Cardiac muscle cell (in vitro differentiated cells and primary cell): Measurements from ENCODE around the gene DRC3. TPM values are rescaled to one million over a fixed set of nuclear protein-coding genes. Genes with fewer than 3 reads are reported as not detected.
"Not testable (repeated sequence)": the region's sequence is repeated elsewhere in the genome, so short reads cannot be mapped to it uniquely, and the experiment has no call there.

Experiments used
- DNase-seq, 2 donors: peaks; one replicate each; pipeline versions ENCODE4 v3.0.0 to v3.0.0-alpha.2; 2010 to 2017; ENCODE audit warnings: low read depth in 1 of 2, low spot score in 1 of 2
- H3K27ac ChIP-seq: fragments of 200-600 bp; sonication (generic); 2 replicates; pipeline ENCODE4 v1.5.1; 2016
- H3K27me3 ChIP-seq: fragments of 200-600 bp; sonication (generic); 2 replicates; pipeline ENCODE4 v1.6.0; 2016; ENCODE audit warnings: control low read depth
- H3K36me3 ChIP-seq: fragments of 200-600 bp; sonication (generic); 2 replicates; pipeline ENCODE4 v1.5.1; 2016; ENCODE audit warnings: control low read depth
- H3K4me1 ChIP-seq: fragments of 200-600 bp; sonication (generic); 2 replicates; pipeline ENCODE4 v1.8.1; 2017; ENCODE audit warnings: low read depth, mild to moderate bottlenecking, mixed run types
- H3K4me3 ChIP-seq: fragments of 200-600 bp; sonication (generic); 2 replicates; pipeline ENCODE4 v1.5.1; 2016; ENCODE audit warnings: mild to moderate bottlenecking
- H3K9me3 ChIP-seq: fragments of 200-600 bp; sonication (generic); 2 replicates; pipeline ENCODE4 v1.5.1; 2017; ENCODE audit warnings: low read depth, mild to moderate bottlenecking, control low read depth
- polyA plus RNA-seq: library from polyadenylated mRNA; unstranded; fragments of >200 nt; fragmentation: Nextera tagmentation; extraction: Ambion mirVana; gene quantifications from 2 replicates; pipeline ENCODE4 v1.2.1, GENCODE V29; 2016
- total RNA-seq: library from RNA; depleted of rRNA; stranded (reverse); fragments of >200 nt; gene quantifications from 2 replicates; pipeline ENCODE4 v1.2.3, GENCODE V29; 2016
- TF ChIP-seq, protein P1 (sequence below): IDR thresholded peaks from 2 replicates; pipeline ENCODE4 v1.5.1; 2012; ENCODE audit warnings: low read depth, mild to moderate bottlenecking, low read length

Gene DRC3
- total and polyA plus RNA-seq, 2 experiments from 2014 or later, result 0.21 to 4.1 TPM

- TF ChIP-seq, protein P1, sequence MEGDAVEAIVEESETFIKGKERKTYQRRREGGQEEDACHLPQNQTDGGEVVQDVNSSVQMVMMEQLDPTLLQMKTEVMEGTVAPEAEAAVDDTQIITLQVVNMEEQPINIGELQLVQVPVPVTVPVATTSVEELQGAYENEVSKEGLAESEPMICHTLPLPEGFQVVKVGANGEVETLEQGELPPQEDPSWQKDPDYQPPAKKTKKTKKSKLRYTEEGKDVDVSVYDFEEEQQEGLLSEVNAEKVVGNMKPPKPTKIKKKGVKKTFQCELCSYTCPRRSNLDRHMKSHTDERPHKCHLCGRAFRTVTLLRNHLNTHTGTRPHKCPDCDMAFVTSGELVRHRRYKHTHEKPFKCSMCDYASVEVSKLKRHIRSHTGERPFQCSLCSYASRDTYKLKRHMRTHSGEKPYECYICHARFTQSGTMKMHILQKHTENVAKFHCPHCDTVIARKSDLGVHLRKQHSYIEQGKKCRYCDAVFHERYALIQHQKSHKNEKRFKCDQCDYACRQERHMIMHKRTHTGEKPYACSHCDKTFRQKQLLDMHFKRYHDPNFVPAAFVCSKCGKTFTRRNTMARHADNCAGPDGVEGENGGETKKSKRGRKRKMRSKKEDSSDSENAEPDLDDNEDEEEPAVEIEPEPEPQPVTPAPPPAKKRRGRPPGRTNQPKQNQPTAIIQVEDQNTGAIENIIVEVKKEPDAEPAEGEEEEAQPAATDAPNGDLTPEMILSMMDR, result no peak
- no peaks in the 10 kb centered on the region for H3K36me3 ChIP-seq
- no peaks in the 10 kb centered on the region for H3K9me3 ChIP-seq
- H3K27me3 ChIP-seq, result no peaks in the 10 kb centered on the region
- DNase-seq, result no peak
- no peak overlapping the region for H3K27ac ChIP-seq
- peaks cover 17% of the 10 kb centered on the region for H3K4me1 ChIP-seq
- H3K4me3 ChIP-seq, result no peak overlapping the region
Observed at GRCh38 chr17:17947966-17948365, 24.7 kb upstream of the DRC3 start.

GRCh38 chr17:17950347-17950746 is 22.3 kb upstream of the DRC3 start:
- Histone ChIP-seq H3K27ac (no peak overlapping the region), H3K36me3 (no peaks in the 10 kb centered on the region)

GRCh38 chr17:17950806-17951205 is 21.9 kb upstream of the DRC3 start:
- H3K27ac ChIP-seq, result no peak overlapping the region
- no peaks in the 10 kb centered on the region for H3K9me3 ChIP-seq
- no peaks in the 10 kb centered on the region for H3K27me3 ChIP-seq
- no peak overlapping the region for H3K4me3 ChIP-seq
- TF ChIP-seq, protein P1, result peak; percentile 14
- H3K4me1 ChIP-seq, result no peaks in the 10 kb centered on the region
- no peaks in the 10 kb centered on the region for H3K36me3 ChIP-seq
- no peak for DNase-seq

More at GRCh38 chr17:17950347-17950746, 22.3 kb upstream of the DRC3 start:
- TF ChIP-seq, protein P1, result no peak
- no peak overlapping the region for H3K4me3 ChIP-seq
- no peaks in the 10 kb centered on the region for H3K27me3 ChIP-seq
- no peaks in the 10 kb centered on the region for H3K4me1 ChIP-seq
- no peak for DNase-seq
- no peaks in the 10 kb centered on the region for H3K9me3 ChIP-seq

DNA sequence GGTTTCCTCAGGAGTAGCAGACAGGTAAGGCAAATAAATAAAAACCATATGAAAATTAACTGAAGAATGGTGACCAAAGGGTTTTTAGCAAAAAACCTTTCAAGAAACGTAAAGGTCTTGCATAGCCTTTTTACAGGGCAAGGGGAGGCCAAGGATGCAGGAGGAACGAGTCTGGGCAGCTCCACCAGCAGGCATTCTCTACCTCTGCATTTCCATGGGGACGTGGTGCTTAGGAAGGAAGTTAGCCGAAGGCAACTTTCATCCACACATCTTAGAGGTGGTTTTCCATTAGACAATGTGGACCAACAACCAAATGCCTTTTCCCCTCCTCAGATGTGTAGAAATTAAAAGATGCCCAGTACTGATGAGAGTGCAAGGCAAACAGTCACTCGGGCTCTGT is 21.1 kb upstream of the DRC3 start:
- TF ChIP-seq, protein P1, result no peak
- no peak overlapping the region for H3K4me3 ChIP-seq
- H3K4me1 ChIP-seq, result no peaks in the 10 kb centered on the region
- no peaks in the 10 kb centered on the region for H3K36me3 ChIP-seq
- no peaks in the 10 kb centered on the region for H3K9me3 ChIP-seq
- DNase-seq, result no peak
- no peaks in the 10 kb centered on the region for H3K27me3 ChIP-seq
- no peak overlapping the region for H3K27ac ChIP-seq

- Histone ChIP-seq H3K36me3 (no peaks in the 10 kb centered on the region), H3K27ac (no peak overlapping the region), H3K4me3 (no peak overlapping the region), H3K27me3 (no peaks in the 10 kb centered on the region), H3K4me1 (no peaks in the 10 kb centered on the region), H3K9me3 (no peaks in the 10 kb centered on the region)
- TF ChIP-seq, protein P1, result no peak
- no peak for DNase-seq
Observed at GRCh38 chr17:17952691-17953090, 20.0 kb upstream of the DRC3 start.

- no peaks in the 10 kb centered on the region for H3K9me3 ChIP-seq
- peaks cover 5% of the 10 kb centered on the region for H3K4me1 ChIP-seq
- H3K27me3 ChIP-seq, result no peaks in the 10 kb centered on the region
- TF ChIP-seq, protein P1, result no peak
- no peaks in the 10 kb centered on the region for H3K36me3 ChIP-seq
- no peak overlapping the region for H3K4me3 ChIP-seq
- no peak overlapping the region for H3K27ac ChIP-seq
- no peak for DNase-seq
Observed at GRCh38 chr17:17954079-17954478, 18.6 kb upstream of the DRC3 start.

GRCh38 chr17:17955790-17956341 is 16.8 kb upstream of the DRC3 start:
- DNase-seq, H3K27me3 ChIP-seq, H3K27ac ChIP-seq, H3K9me3 ChIP-seq, H3K4me3 ChIP-seq, H3K36me3 ChIP-seq: not testable (repeated sequence)
- H3K4me1 ChIP-seq, result peaks cover 10% of the 10 kb centered on the region
